Tibial artery (tissue), 4 donors: Measurements from ENCODE around the gene TGOLN2.
A peak's percentile ranks its signal among the peaks of the same experiment; 100 is the strongest.
"Not testable (repeated sequence)": the region's sequence is repeated elsewhere in the genome, so short reads cannot be mapped to it uniquely, and the experiment has no call there.

Experiments
- DNase-seq, 2 donors: peaks; one replicate each; pipeline ENCODE4 v3.0.0-alpha.2; 2019
- H3K27ac ChIP-seq, 2 donors: fragments of 200-600 bp; sonication (generic) in 1 of 2; 1 replicate in 1 of 2; 2 replicates in 1 of 2; pipeline ENCODE4 v1.5.1; 2018 to 2019; ENCODE audit warnings: mild to moderate bottlenecking in 1 of 2
- H3K27me3 ChIP-seq, 2 donors: fragments of 200-600 bp; sonication (generic) in 1 of 2; one replicate each; pipeline versions ENCODE4 v1.5.1 to v1.6.0; 2016 to 2019
- H3K36me3 ChIP-seq, 3 donors: fragments of 200-600 bp; sonication (generic) in 2 of 3; one replicate each; pipeline ENCODE4 v1.5.1; 2016 to 2019; ENCODE audit warnings: mild to moderate bottlenecking in 2 of 3
- H3K4me1 ChIP-seq, 4 donors: fragments of 200-600 bp; sonication (generic) in 2 of 4; 1 replicate in 3 of 4; 2 replicates in 1 of 4; pipeline ENCODE4 v1.5.1; 2016 to 2019
- H3K4me3 ChIP-seq, 2 donors: fragments of 200-600 bp; sonication (generic) in 1 of 2; 1 replicate in 1 of 2; 2 replicates in 1 of 2; pipeline ENCODE4 v1.5.1; 2018 to 2019; ENCODE audit warnings: mild to moderate bottlenecking in 2 of 2
- H3K9me3 ChIP-seq, 3 donors: fragments of 200-600 bp; sonication (generic) in 1 of 3; one replicate each; pipeline ENCODE4 v1.5.1; 2016 to 2019
- intact Hi-C: fragments of 100-400 bp; cut with DNase I; formaldehyde crosslinking; loops from one replicate; pipeline ENCODE4 v1.15.0; 2023; ENCODE audit warnings: low total_unique reads
- TF ChIP-seq, protein P1 (sequence below), 2 experiments: fragments of 200-600 bp in 1 of 2; fragments of 450-650 bp in 1 of 2; IDR thresholded peaks; one replicate each; pipeline ENCODE4 v1.5.1; 2017 to 2019; ENCODE audit warnings: antibody characterized with exemption in 2 of 2, mild to moderate bottlenecking in 1 of 2, moderate library complexity in 1 of 2

The TGOLN2 gene

GRCh38 chr2:85318222-85319074 lies 9.3 kb downstream of the TGOLN2 start:
- H3K27me3 ChIP-seq = no peaks in the 10 kb centered on the region
- TF ChIP-seq, protein P1, sequence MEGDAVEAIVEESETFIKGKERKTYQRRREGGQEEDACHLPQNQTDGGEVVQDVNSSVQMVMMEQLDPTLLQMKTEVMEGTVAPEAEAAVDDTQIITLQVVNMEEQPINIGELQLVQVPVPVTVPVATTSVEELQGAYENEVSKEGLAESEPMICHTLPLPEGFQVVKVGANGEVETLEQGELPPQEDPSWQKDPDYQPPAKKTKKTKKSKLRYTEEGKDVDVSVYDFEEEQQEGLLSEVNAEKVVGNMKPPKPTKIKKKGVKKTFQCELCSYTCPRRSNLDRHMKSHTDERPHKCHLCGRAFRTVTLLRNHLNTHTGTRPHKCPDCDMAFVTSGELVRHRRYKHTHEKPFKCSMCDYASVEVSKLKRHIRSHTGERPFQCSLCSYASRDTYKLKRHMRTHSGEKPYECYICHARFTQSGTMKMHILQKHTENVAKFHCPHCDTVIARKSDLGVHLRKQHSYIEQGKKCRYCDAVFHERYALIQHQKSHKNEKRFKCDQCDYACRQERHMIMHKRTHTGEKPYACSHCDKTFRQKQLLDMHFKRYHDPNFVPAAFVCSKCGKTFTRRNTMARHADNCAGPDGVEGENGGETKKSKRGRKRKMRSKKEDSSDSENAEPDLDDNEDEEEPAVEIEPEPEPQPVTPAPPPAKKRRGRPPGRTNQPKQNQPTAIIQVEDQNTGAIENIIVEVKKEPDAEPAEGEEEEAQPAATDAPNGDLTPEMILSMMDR (IDR thresholded peaks at IDR 0.05) = no peak
- H3K27ac ChIP-seq = no peak overlapping the region
- intact Hi-C loops = no loop called here
- H3K4me1 ChIP-seq = peaks cover 0 to 31% (median 22%) of the 10 kb centered on the region in 4 donors
- no peak overlapping the region for H3K4me3 ChIP-seq
- no peaks in the 10 kb centered on the region for H3K9me3 ChIP-seq
- peak in 1 of 2 donors; percentile 65 for DNase-seq
- peaks cover 33 to 89% (median 87%) of the 10 kb centered on the region in 3 donors for H3K36me3 ChIP-seq

GRCh38 chr2:85315921-85316320 lies 11.9 kb downstream of the TGOLN2 start:
- H3K27ac ChIP-seq, H3K4me3 ChIP-seq, H3K27me3 ChIP-seq, DNase-seq, H3K9me3 ChIP-seq, intact Hi-C loops: not testable (repeated sequence)
- Histone ChIP-seq H3K36me3 (peaks cover 8 to 67% (median 62%) of the 10 kb centered on the region in 3 donors), H3K4me1 (peaks cover 0 to 12% (median 7%) of the 10 kb centered on the region in 4 donors)

- intact Hi-C loops = no loop called here
- peaks cover 0 to 12% (median 4%) of the 10 kb centered on the region in 4 donors for H3K4me1 ChIP-seq
- peaks cover 7 to 63% (median 56%) of the 10 kb centered on the region in 3 donors for H3K36me3 ChIP-seq
- H3K4me3 ChIP-seq = no peak overlapping the region
- DNase-seq = peak in 1 of 2 donors; percentile 45
- no peaks in the 10 kb centered on the region for H3K27me3 ChIP-seq
- H3K9me3 ChIP-seq = no peaks in the 10 kb centered on the region
- TF ChIP-seq, protein P1 (IDR thresholded peaks at IDR 0.05) = no peak
- no peak overlapping the region for H3K27ac ChIP-seq
These were observed 12.9 kb downstream of the TGOLN2 start for GRCh38 chr2:85314884-85315242.

- TF ChIP-seq, protein P1 (IDR thresholded peaks at IDR 0.05) = no peak
- intact Hi-C loops = no loop called here
- Histone ChIP-seq H3K27me3 (no peaks in the 10 kb centered on the region), H3K4me3 (no peak overlapping the region), H3K9me3 (no peaks in the 10 kb centered on the region), H3K4me1 (peaks cover 0 to 12% (median 9%) of the 10 kb centered on the region in 4 donors), H3K27ac (no peak overlapping the region), H3K36me3 (peaks cover 7 to 59% (median 46%) of the 10 kb centered on the region in 3 donors)
- DNase-seq = no peak
These were observed 15.4 kb downstream of the TGOLN2 start for GRCh38 chr2:85312404-85312803.

DNA sequence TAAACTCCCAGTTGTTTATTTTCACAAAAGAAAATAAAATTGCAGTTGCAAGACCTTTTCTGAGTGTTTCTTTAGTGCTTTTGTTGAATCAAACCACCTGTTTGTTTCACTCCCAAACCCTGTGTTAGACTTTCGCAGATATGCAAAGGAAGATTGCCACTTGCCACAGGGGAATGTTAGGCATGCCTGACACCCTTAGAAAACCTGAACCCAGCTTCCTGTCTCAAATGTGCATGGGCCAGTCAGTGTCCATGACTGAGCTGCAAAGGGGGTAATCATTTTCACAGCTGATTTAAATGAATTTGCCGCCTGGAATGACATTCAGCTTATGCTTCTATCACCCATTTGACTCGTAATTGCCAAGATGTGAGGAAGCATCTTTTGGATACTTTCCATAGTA lies 17.5 kb downstream of the TGOLN2 start:
- no peak overlapping the region for H3K27ac ChIP-seq
- H3K4me3 ChIP-seq = no peak overlapping the region
- H3K9me3 ChIP-seq = no peaks in the 10 kb centered on the region
- TF ChIP-seq, protein P1 (IDR thresholded peaks at IDR 0.05) = no peak
- peaks cover 10 to 60% (median 49%) of the 10 kb centered on the region in 3 donors for H3K36me3 ChIP-seq
- H3K4me1 ChIP-seq = peaks cover 0 to 12% (median 9%) of the 10 kb centered on the region in 4 donors
- no peak for DNase-seq
- H3K27me3 ChIP-seq = no peaks in the 10 kb centered on the region
- intact Hi-C loops = no loop called here

DNA sequence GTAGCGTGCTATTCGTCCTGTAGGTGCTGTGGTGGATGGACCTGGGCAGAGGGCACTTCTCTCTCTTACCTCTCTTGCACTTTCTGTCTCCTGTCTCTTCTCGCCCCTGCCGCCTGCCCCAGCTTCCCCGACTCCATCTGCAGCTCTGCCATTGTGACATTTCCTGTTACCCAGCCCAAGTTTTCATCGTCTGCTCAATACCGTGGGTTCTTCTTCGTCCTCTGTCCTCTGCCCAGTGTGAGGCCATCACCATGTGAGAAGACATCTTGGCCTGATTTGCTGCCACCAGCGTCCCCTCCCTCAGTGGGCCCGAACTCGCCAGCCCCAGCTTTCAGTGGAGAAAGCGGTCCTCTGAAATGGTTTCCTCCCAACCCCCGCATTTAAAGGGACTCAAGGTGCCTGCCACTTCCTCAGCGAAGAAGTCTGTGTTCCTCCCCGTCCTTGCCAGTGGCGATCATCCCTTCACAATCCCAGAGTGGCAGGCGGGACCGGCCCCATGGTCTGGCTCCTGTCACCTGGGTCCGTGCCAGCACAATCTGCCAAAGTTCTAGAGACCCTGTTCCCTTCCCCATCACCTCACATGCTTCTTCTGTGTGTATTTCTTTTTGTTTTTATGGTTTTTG lies 18.0 kb downstream of the TGOLN2 start:
- no peaks in the 10 kb centered on the region for H3K27me3 ChIP-seq
- peak in 1 of 2 donors; percentile 55 for DNase-seq
- TF ChIP-seq, protein P1 (IDR thresholded peaks at IDR 0.05) = no peak
- peaks cover 14 to 60% (median 49%) of the 10 kb centered on the region in 3 donors for H3K36me3 ChIP-seq
- H3K4me3 ChIP-seq = no peak overlapping the region
- intact Hi-C loops = no loop called here
- H3K9me3 ChIP-seq = no peaks in the 10 kb centered on the region
- H3K4me1 ChIP-seq = peaks cover 0 to 12% (median 9%) of the 10 kb centered on the region in 4 donors
- peak overlapping the region; percentile 52 to 63 for H3K27ac ChIP-seq
